MCF 10A (cell line): ENCODE results near the gene SPSB1. TPM values are rescaled to one million over a fixed set of nuclear protein-coding genes. Genes with fewer than 3 reads are reported as not detected.

Experiments used
- BruUV-seq: library from RNA; stranded (reverse); fragments of 400-500 nt; replicated peaks from 2 replicates; lab custom pipeline; 2021; lab: Mats Ljungman, UMichigan
- CTCF ChIA-PET: fragments of 300-600 bp; sonication (Branson Sonifier 250); formaldehyde crosslinking; extraction: SDS; loops from one replicate; lab custom pipeline; 2021; ENCODE audit warnings: antibody characterized with exemption, inconsistent platforms; lab: Yijun Ruan, JAX
- POLR2A ChIA-PET: fragments of 300-600, 350-650 bp; sonication (Branson Sonifier 250); formaldehyde crosslinking; extraction: SDS; loops from one replicate; lab custom pipeline; 2020; ENCODE audit warnings: antibody characterized with exemption, inconsistent platforms; lab: Yijun Ruan, JAX
- DNase-seq: peaks from one replicate; pipeline ENCODE4 v3.0.0-alpha.2; 2018; ENCODE audit not compliant: unreplicated experiment
- H3K27ac Mint-ChIP-seq: one replicate; pipeline ENCODE4 v1.8.0; 2022; ENCODE audit warnings: mild to moderate bottlenecking, low read depth, mixed read lengths; ENCODE audit not compliant: unreplicated experiment
- H3K27me3 Mint-ChIP-seq: one replicate; pipeline ENCODE4 v1.8.0; 2022; ENCODE audit warnings: mixed read lengths; ENCODE audit not compliant: insufficient read depth, unreplicated experiment
- H3K36me3 Mint-ChIP-seq: one replicate; pipeline ENCODE4 v1.8.0; 2022; ENCODE audit warnings: mild to moderate bottlenecking, moderate library complexity, mixed read lengths; ENCODE audit not compliant: insufficient read depth, unreplicated experiment
- H3K4me1 Mint-ChIP-seq: one replicate; pipeline ENCODE4 v1.8.0; 2022; ENCODE audit warnings: mixed read lengths; ENCODE audit not compliant: insufficient read depth, unreplicated experiment
- H3K4me3 Mint-ChIP-seq: one replicate; pipeline ENCODE4 v1.8.0; 2022; ENCODE audit warnings: mild to moderate bottlenecking, moderate library complexity, mixed read lengths; ENCODE audit not compliant: unreplicated experiment
- H3K9me3 Mint-ChIP-seq: one replicate; pipeline ENCODE4 v1.8.0; 2022; ENCODE audit warnings: mixed read lengths; ENCODE audit not compliant: unreplicated experiment
- intact Hi-C: fragments of 100-400 bp; cut with micrococcal nuclease; formaldehyde crosslinking; loops from 2 replicates; pipeline ENCODE4 v1.14.1; 2022
- total RNA-seq: library from RNA; stranded (reverse); gene quantifications from 2 replicates; pipeline ENCODE4 v1.2.3, GENCODE V29; 2022
- TF ChIP-seq, protein P1 (sequence below): fragments of 200-600 bp; IDR thresholded peaks from one replicate; pipeline ENCODE4 v1.8.0; 2022; ENCODE audit warnings: antibody characterized with exemption, mild to moderate bottlenecking; ENCODE audit not compliant: unreplicated experiment

SPSB1 gene
- total RNA-seq, 1 experiment from 2014 or later = 8.2 TPM

DNA sequence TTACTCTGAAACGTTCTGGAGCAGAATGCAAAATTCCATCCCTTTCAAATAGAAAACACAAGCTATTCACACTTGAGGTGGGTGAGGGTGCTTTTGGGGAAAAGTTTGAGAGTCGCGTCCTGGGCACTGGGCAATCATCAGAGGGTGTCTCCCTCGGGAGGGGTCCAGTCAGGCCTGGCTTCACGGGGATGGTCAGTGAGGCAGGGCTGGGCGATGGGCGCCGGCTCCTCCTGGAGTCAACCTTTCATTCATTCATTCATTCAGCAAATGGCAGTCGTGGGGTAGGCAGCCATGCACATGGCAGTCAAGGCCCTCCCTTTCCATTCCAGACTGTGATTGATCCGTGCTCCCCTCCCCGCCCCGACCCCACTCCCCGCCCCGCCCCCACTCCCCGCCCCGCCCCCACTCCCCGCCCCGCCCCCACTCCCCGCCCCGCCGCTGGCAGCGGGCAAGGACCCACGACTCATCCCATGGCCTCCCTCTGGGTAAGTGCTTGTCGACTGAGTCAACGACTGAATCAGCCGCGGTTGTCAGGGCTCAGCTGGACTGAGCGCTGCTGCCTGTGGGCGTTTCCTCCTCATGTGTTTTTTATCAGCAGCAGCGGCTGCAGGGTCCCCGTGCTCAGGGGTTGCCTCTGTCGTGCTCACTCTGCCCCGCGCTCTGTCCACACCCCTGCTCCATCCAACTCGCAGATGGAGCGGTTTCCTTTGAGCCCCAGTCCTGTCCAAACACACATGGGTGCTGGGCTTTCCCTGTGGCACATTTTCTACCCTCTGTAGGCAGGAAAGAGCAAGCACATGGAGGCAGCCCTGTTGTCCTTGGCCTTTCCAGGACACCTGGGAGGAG is 12.5 kb upstream of the SPSB1 start:
- Mint-ChIP-seq H3K36me3 (no peaks in the 10 kb centered on the region), H3K27me3 (no peaks in the 10 kb centered on the region), H3K4me3 (peak overlapping the region; percentile 62), H3K27ac (no peak overlapping the region), H3K4me1 (peaks cover 37% of the 10 kb centered on the region), H3K9me3 (no peaks in the 10 kb centered on the region)
- POLR2A ChIA-PET = interaction anchor here (0.8 to 1.3 kb wide), 3 partner anchors 9 to 193 kb away, joined by 3 to 4 read pairs (median 4); no protein-coding TSS in a partner anchor
- CTCF ChIA-PET = interaction anchor here (0.7 to 1.7 kb wide), 6 partner anchors 9 to 203 kb away, joined by 3 to 12 read pairs (median 4); no protein-coding TSS in a partner anchor
- BruUV-seq = no TSS peak
- DNase-seq = peak; percentile 91
- intact Hi-C loops = loop anchor here (10.0 kb wide), 1 partner anchor 165 kb away; no protein-coding TSS in a partner anchor
- TF ChIP-seq, protein P1, sequence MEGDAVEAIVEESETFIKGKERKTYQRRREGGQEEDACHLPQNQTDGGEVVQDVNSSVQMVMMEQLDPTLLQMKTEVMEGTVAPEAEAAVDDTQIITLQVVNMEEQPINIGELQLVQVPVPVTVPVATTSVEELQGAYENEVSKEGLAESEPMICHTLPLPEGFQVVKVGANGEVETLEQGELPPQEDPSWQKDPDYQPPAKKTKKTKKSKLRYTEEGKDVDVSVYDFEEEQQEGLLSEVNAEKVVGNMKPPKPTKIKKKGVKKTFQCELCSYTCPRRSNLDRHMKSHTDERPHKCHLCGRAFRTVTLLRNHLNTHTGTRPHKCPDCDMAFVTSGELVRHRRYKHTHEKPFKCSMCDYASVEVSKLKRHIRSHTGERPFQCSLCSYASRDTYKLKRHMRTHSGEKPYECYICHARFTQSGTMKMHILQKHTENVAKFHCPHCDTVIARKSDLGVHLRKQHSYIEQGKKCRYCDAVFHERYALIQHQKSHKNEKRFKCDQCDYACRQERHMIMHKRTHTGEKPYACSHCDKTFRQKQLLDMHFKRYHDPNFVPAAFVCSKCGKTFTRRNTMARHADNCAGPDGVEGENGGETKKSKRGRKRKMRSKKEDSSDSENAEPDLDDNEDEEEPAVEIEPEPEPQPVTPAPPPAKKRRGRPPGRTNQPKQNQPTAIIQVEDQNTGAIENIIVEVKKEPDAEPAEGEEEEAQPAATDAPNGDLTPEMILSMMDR = peak; percentile 14

DNA sequence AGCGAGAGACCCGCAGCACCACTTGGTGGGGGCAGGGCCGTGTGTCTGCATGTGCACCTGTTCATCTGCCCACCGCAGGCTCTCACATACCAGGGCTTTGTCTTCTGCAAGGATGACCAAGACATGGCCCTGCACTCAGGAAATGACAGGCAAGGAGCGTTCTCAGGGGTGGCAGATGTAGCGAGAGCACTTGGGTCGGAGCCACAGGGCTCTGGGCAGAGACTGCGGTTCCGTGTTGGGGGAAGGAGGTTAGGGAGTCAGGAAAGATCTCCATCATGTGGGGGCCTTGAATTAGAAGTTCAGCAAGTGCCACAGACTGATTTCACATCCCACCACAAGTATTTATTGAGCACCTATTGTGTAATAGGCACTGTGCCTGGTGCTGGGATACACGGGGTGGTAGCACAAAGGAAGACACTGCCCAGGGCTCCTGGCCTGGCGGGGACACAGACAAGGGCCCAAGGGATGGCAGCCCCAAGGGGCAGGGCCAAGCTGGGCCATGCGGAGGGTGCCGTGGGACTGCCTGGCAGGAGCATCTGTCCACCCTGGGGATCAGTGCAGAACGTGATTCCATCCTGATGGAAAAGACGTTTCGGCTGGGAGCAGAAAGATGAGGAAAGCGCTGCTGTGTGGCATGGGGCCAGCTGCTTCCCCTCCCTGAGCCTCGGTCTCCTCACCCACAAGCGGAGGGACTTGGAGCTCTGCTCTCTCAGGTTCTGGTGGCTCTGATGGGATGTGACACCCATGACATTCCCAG is 11.4 kb upstream of the SPSB1 start:
- peak; percentile 11 for DNase-seq
- Mint-ChIP-seq H3K36me3 (no peaks in the 10 kb centered on the region), H3K27ac (no peak overlapping the region), H3K4me1 (peaks cover 27% of the 10 kb centered on the region), H3K4me3 (no peak overlapping the region), H3K9me3 (no peaks in the 10 kb centered on the region), H3K27me3 (no peaks in the 10 kb centered on the region)
- TF ChIP-seq, protein P1 = no peak
- BruUV-seq = no TSS peak
- CTCF ChIA-PET = interaction anchor here (0.5 to 1.7 kb wide), 10 partner anchors 8 to 585 kb away, joined by 3 to 12 read pairs (median 3); no protein-coding TSS in a partner anchor
- POLR2A ChIA-PET = interaction anchor here (0.7 to 1.3 kb wide), 3 partner anchors 8 to 192 kb away, joined by 3 to 4 read pairs (median 4); no protein-coding TSS in a partner anchor
- intact Hi-C loops = loop anchor here (10.0 kb wide), 1 partner anchor 166 kb away; no protein-coding TSS in a partner anchor

DNA sequence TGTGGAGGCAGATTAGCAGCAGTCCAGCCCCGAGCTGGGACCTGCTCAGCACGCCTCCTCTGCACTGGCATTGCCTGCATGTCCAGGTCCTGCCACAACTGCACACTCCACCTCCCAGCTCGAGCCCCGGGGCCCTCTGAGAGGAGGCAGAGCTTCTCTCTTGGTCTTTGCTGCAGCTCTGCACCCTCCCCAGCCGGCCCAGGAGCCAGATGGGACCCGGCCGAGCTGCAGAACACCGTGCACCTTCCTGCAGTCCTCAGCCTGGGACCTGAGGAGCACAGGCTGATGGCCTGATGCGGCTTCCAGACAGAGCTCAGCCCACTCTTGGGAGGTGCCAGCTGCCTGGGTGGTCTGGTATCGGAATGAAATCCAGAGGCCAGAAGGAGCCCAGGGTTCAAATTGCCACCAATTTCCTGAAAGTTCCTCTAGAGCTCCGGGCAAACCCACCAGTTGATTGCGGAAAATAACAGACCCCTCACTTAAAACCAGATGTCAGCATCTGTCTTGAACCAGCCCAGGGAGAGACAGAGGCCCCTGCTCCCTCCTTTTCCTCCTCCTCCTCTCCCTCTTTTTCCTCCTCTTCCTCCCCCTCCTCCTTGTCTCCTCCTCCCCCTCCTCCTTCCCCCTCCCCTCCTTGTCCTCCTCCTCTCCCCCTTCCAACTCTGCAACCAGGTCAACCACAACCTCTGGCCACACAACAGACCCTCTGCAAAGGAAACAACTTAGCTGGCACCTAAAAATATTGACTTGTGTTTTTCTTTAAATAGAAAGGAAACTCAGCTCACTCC is 10.6 kb upstream of the SPSB1 start:
- POLR2A ChIA-PET = interaction anchor here (0.7 to 1.3 kb wide), 2 partner anchors 50 to 191 kb away, joined by 3 to 4 read pairs; no protein-coding TSS in a partner anchor
- no peak overlapping the region for H3K27ac Mint-ChIP-seq
- no peaks in the 10 kb centered on the region for H3K36me3 Mint-ChIP-seq
- TF ChIP-seq, protein P1 = no peak
- no peaks in the 10 kb centered on the region for H3K27me3 Mint-ChIP-seq
- CTCF ChIA-PET = interaction anchor here (0.5 to 2.1 kb wide), 8 partner anchors 8 to 585 kb away, joined by 3 to 12 read pairs (median 3); no protein-coding TSS in a partner anchor
- H3K9me3 Mint-ChIP-seq = no peaks in the 10 kb centered on the region
- H3K4me1 Mint-ChIP-seq = peaks cover 22% of the 10 kb centered on the region
- intact Hi-C loops = loop anchor here (10.0 kb wide), 1 partner anchor 167 kb away; no protein-coding TSS in a partner anchor
- DNase-seq = no peak
- no peak overlapping the region for H3K4me3 Mint-ChIP-seq
- BruUV-seq = no TSS peak
